IMR-90 (cell line): Measurements from ENCODE around the gene SSH2. TPM values are rescaled to one million over a fixed set of nuclear protein-coding genes. Genes with fewer than 3 reads are reported as not detected.
A peak's percentile ranks its signal among the peaks of the same experiment; 100 is the strongest.

Experiments used
- ATAC-seq: fragments of 200-7000 bp; cut with Tn5 transposase; 2 replicates; pipeline ENCODE4 v1.9.1; 2020; ENCODE audit warnings: low read depth, mild to moderate bottlenecking, moderate library complexity
- BruUV-seq: library from RNA; stranded (reverse); fragments of 400-500 nt; replicated peaks from 2 replicates; lab custom pipeline; 2021; lab: Mats Ljungman, UMichigan
- CTCF ChIA-PET: fragments of 300-600 bp; formaldehyde crosslinking; extraction: SDS; loops from one replicate; lab custom pipeline; 2021; ENCODE audit warnings: antibody characterized with exemption; lab: Yijun Ruan, JAX
- POLR2A ChIA-PET: fragments of 300-600 bp; sonication (Branson Sonifier 250); formaldehyde crosslinking; loops from one replicate; lab custom pipeline; 2022; ENCODE audit warnings: antibody characterized with exemption; ENCODE audit not compliant: unreplicated experiment; lab: Charles Lee
- DNase-seq: peaks from one replicate; pipeline ENCODE4 v3.0.0; 2013
- H2AFZ ChIP-seq: replicated peaks from 2 replicates; pipeline ENCODE3; 2013; ENCODE audit warnings: low read length, mild to moderate bottlenecking; ENCODE audit not compliant: poor library complexity
- H2AK5ac ChIP-seq: 2 replicates; pipeline ENCODE4 v1.6.1; 2013; ENCODE audit warnings: low read depth, low read length, inconsistent platforms
- H2AK9ac ChIP-seq: replicated peaks from 2 replicates; pipeline ENCODE3; 2013; ENCODE audit warnings: mild to moderate bottlenecking, low read depth, low read length, moderate library complexity; ENCODE audit not compliant: poor library complexity
- H2BK120ac ChIP-seq: 2 replicates; pipeline ENCODE4 v1.6.1; 2013; ENCODE audit warnings: low read depth, low read length, inconsistent platforms
- H2BK15ac ChIP-seq: 3 replicates; pipeline ENCODE4 v1.6.1; 2013; ENCODE audit warnings: low read depth, low read length, inconsistent platforms
- H2BK20ac ChIP-seq: 2 replicates; pipeline ENCODE4 v1.6.1; 2013; ENCODE audit warnings: low read depth, mild to moderate bottlenecking, inconsistent platforms, low read length, moderate library complexity
- H2BK5ac ChIP-seq: 2 replicates; pipeline ENCODE4 v1.6.1; 2013; ENCODE audit warnings: mild to moderate bottlenecking, low read depth, low read length, inconsistent platforms; ENCODE audit not compliant: poor library complexity, severe bottlenecking
- H3K14ac ChIP-seq: replicated peaks from 2 replicates; pipeline ENCODE4 v1.6.1; 2013; ENCODE audit warnings: low read depth, low read length, inconsistent platforms
- H3K18ac ChIP-seq: 2 replicates; pipeline ENCODE4 v1.6.1; 2013; ENCODE audit warnings: low read depth, low read length, control low read depth
- H3K23ac ChIP-seq: 2 replicates; pipeline ENCODE4 v1.6.1; 2013; ENCODE audit warnings: low read depth, low read length, inconsistent platforms
- H3K27ac ChIP-seq: 2 replicates; pipeline ENCODE4 v1.5.1; 2013; ENCODE audit warnings: mild to moderate bottlenecking, control low read depth, low read length; ENCODE audit not compliant: insufficient read depth
- H3K27me3 ChIP-seq: 2 replicates; pipeline ENCODE4 v1.6.1; 2013; ENCODE audit warnings: low read length; ENCODE audit not compliant: control insufficient read depth, insufficient read depth
- H3K36me3 ChIP-seq: 2 replicates; pipeline ENCODE4 v1.6.1; 2013; ENCODE audit warnings: low read length, mixed read lengths; ENCODE audit not compliant: control insufficient read depth, insufficient read depth
- H3K4ac ChIP-seq: 2 replicates; pipeline ENCODE4 v1.6.1; 2013; ENCODE audit warnings: low read depth, low read length, inconsistent platforms
- H3K4me1 ChIP-seq: 2 replicates; pipeline ENCODE4 v1.6.1; 2013; ENCODE audit warnings: low read length, mixed read lengths; ENCODE audit not compliant: control insufficient read depth, insufficient read depth
- H3K4me2 ChIP-seq: 2 replicates; pipeline ENCODE4 v1.6.1; 2013; ENCODE audit warnings: low read depth, mild to moderate bottlenecking, control low read depth, low read length, moderate library complexity
- H3K4me3 ChIP-seq: 2 replicates; pipeline ENCODE4 v1.5.1; 2013; ENCODE audit warnings: low read depth, mild to moderate bottlenecking, control low read depth, low read length, moderate library complexity; ENCODE audit not compliant: insufficient read depth
- H3K56ac ChIP-seq: 2 replicates; pipeline ENCODE4 v1.6.1; 2013; ENCODE audit warnings: low read length, inconsistent platforms; ENCODE audit not compliant: insufficient read depth; ENCODE audit errors: extremely low read depth
- H3K79me1 ChIP-seq, 2 experiments: 2 replicates each; pipeline ENCODE4 v1.6.1; 2013; ENCODE audit warnings: low read length in 2 of 2, inconsistent platforms in 1 of 2, low read depth in 1 of 2
- H3K9ac ChIP-seq: 2 replicates; pipeline ENCODE4 v1.6.1; 2013; ENCODE audit warnings: low read depth, low read length, control low read depth
- H3K9me1 ChIP-seq: 2 replicates; pipeline ENCODE4 v1.6.1; 2013; ENCODE audit warnings: low read length, inconsistent platforms; ENCODE audit not compliant: insufficient read depth
- H3K9me3 ChIP-seq: 2 replicates; pipeline ENCODE4 v1.6.1; 2013; ENCODE audit warnings: low read length; ENCODE audit not compliant: control insufficient read depth, insufficient read depth
- H4K20me1 ChIP-seq: 2 replicates; pipeline ENCODE4 v1.6.1; 2013; ENCODE audit warnings: low read length, inconsistent platforms; ENCODE audit not compliant: insufficient read depth
- H4K5ac ChIP-seq: 2 replicates; pipeline ENCODE4 v1.6.1; 2013; ENCODE audit warnings: mild to moderate bottlenecking, low read depth, low read length, control low read depth
- H4K8ac ChIP-seq, 2 experiments: 2 replicates each; pipeline ENCODE4 v1.6.1; 2013; ENCODE audit warnings: low read depth in 2 of 2, low read length in 2 of 2, control low read depth in 1 of 2, inconsistent platforms in 1 of 2
- H4K91ac ChIP-seq: 2 replicates; pipeline ENCODE4 v1.6.1; 2013; ENCODE audit warnings: low read depth, low read length, inconsistent platforms; ENCODE audit not compliant: insufficient read depth
- BHLHE40 ChIP-seq: fragments of 150-350 bp; IDR thresholded peaks from 2 replicates; pipeline ENCODE4 v1.6.1; 2016; ENCODE audit warnings: mild to moderate bottlenecking, low read depth, low read length
- CTCF ChIP-seq: conservative IDR thresholded peaks from 2 replicates; pipeline ENCODE4 v1.5.1; 2012; ENCODE audit warnings: mild to moderate bottlenecking, low read depth, low read length, improper control_type of control experiment
- ELK1 ChIP-seq: fragments of 150-350 bp; IDR thresholded peaks from 2 replicates; pipeline ENCODE4 v1.6.1; 2016; ENCODE audit warnings: low read depth, mild to moderate bottlenecking, low read length, moderate library complexity, borderline replicate concordance
- MAZ ChIP-seq: IDR thresholded peaks from 2 replicates; pipeline ENCODE4 v1.6.1; 2012; ENCODE audit warnings: low read depth, mild to moderate bottlenecking, low read length, improper control_type of control experiment, moderate library complexity, borderline replicate concordance
- MXI1 ChIP-seq: IDR thresholded peaks from 2 replicates; pipeline ENCODE4 v1.6.1; 2012; ENCODE audit warnings: low read depth, mild to moderate bottlenecking, low read length, moderate library complexity, borderline replicate concordance
- RAD21 ChIP-seq: IDR thresholded peaks from 2 replicates; pipeline ENCODE4 v1.6.1; 2012; ENCODE audit warnings: low read length, improper control_type of control experiment
- SMC3 ChIP-seq: fragments of 150-350 bp; IDR thresholded peaks from 2 replicates; pipeline ENCODE4 v1.6.1; 2016; ENCODE audit warnings: low read depth, mild to moderate bottlenecking, antibody characterized with exemption, low read length, moderate library complexity
- WGBS, 2 experiments: methylation state at CpG; one replicate each; pipeline versions ENCODE4 v1.1.5 to v1.1.7; 2013; ENCODE audit warnings: missing lambda C conversion rate in 2 of 2; ENCODE audit not compliant: insufficient read length in 1 of 2; ENCODE audit errors: extremely low coverage in 2 of 2; 5-methylcytosine and 5-hydroxymethylcytosine counted together
- dilution Hi-C: fragments of 300-500 bp; cut with HindIII; formaldehyde crosslinking; loops from one replicate; pipeline ENCODE4 v1.14.3; 2018; ENCODE audit warnings: low sequenced_read_pairs; ENCODE audit not compliant: unreplicated experiment
- in situ Hi-C: fragments of 300-500 bp; cut with MboI; formaldehyde crosslinking; loops from 3 replicates; pipeline ENCODE4 v1.14.3; 2019; ENCODE audit warnings: low sequenced_read_pairs, inconsistent platforms, mixed read lengths
- intact Hi-C: fragments of 100-400 bp; cut with micrococcal nuclease; formaldehyde crosslinking; loops from 2 replicates; pipeline ENCODE4 v1.10.0; 2022
- polyA plus RNA-seq, 3 experiments: library from polyadenylated mRNA; depleted of rRNA; stranded (reverse); fragments of >200 nt; gene quantifications; 2 replicates each; pipeline ENCODE4 v1.2.3, GENCODE V29; 2012; ENCODE audit warnings: low replicate concordance in 1 of 3
- total RNA-seq: library from RNA; depleted of rRNA; stranded (reverse); fragments of >200 nt; gene quantifications from 2 replicates; pipeline ENCODE4 v1.2.3, GENCODE V29; 2012

The SSH2 gene
- total and polyA plus RNA-seq, 2 of the 4 experiments (the other 2 are of a cell fraction), result 9.3 TPM

GRCh38 chr17:29591737-29592608, 338.1 kb downstream of the SSH2 start:
- CTCF ChIA-PET, result interaction anchor here (0.6 to 2.1 kb wide), 4 partner anchors 9 to 222 kb away, joined by 3 to 7 read pairs (median 4); no protein-coding TSS in a partner anchor
- Histone ChIP-seq H2AK5ac (peak overlapping the region; percentile 43), H3K23ac (peak overlapping the region; percentile 10; the same call in 1 of the 2 replicates), H3K36me3 (no peaks in the 10 kb centered on the region), H2BK120ac (0 out of 2 replicates have a peak overlapping the region, but pooled peaks have one; percentile 16), H3K27ac (no peak overlapping the region), H4K8ac (peak overlapping the region; percentile 20 to 95; a peak in 2 of 4 replicates), H2BK15ac (no peak overlapping the region), H4K5ac (no peak overlapping the region), H4K91ac (peak overlapping the region; percentile 23; the same call in 1 of the 2 replicates), H3K4me3 (no peak overlapping the region), H3K4me2 (peak overlapping the region; percentile 74), H3K9me1 (peaks cover 9% of the 10 kb centered on the region), H3K9ac (no peak overlapping the region; the same call in 1 of the 2 replicates), H4K20me1 (peaks cover 50% of the 10 kb centered on the region), H2AK9ac (peak overlapping the region; percentile 93), H3K56ac (0 out of 2 replicates have a peak overlapping the region, but pooled peaks have one; percentile 37), H2BK20ac (no peak overlapping the region; the same call in 1 of the 2 replicates), H3K4me1 (peaks cover 40% of the 10 kb centered on the region), H3K79me1 (peaks cover 5 to 39% of the 10 kb centered on the region in 2 experiments; a peak in 3 of 4 replicates), H3K18ac (no peak overlapping the region), H3K9me3 (no peaks in the 10 kb centered on the region), H2BK5ac (no peak overlapping the region), H3K4ac (peak overlapping the region; percentile 49), H3K14ac (no peak overlapping the region), H3K27me3 (peaks cover 2% of the 10 kb centered on the region; the same call in 1 of the 2 replicates), H2AFZ (peak overlapping the region; percentile 97)
- POLR2A ChIA-PET, result no interaction called here
- peak; percentile 61 for ATAC-seq
- intact Hi-C loops (loop anchor here (1.0 kb wide), 1 partner anchor 222 kb away; no protein-coding TSS in a partner anchor), dilution Hi-C loops (no loop called here), in situ Hi-C loops (no loop called here)
- peak; percentile 65 for DNase-seq
- TF ChIP-seq CTCF (peak; percentile 94), BHLHE40 (no peak), ELK1 (no peak), RAD21 (peak; percentile 79), MXI1 (no peak), SMC3 (peak; percentile 60), MAZ (peak; percentile 99)
- no CpG with 5 or more reads among the region's 25 CpGs for WGBS, 2 experiments
- no TSS peak for BruUV-seq
